ENCODE data around the gene STAB1.
A peak's percentile ranks its signal among the peaks of the same experiment; 100 is the strongest.

Gene STAB1

DNA sequence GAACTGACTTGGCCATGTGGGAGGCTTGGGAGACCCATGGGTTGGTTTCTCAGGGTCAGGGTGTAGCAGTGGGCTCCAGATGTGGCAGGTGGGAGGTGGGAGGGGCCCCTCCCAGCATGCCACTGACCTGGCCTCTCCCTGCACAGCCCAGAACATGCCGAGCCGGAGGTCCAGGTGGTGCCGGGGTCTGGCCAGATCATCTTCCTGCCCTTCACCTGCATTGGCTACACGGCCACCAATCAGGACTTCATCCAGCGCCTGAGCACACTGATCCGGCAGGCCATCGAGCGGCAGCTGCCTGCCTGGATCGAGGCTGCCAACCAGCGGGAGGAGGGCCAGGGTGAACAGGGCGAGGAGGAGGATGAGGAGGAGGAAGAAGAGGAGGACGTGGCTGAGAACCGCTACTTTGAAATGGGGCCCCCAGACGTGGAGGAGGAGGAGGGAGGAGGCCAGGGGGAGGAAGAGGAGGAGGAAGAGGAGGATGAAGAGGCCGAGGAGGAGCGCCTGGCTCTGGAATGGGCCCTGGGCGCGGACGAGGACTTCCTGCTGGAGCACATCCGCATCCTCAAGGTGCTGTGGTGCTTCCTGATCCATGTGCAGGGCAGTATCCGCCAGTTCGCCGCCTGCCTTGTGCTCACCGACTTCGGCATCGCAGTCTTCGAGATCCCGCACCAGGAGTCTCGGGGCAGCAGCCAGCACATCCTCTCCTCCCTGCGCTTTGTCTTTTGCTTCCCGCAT lies 7.9 kb upstream of the STAB1 start:
- DNase-seq (ENCODE audit: low spot score) = no peak

GRCh38 chr3:52487788-52488691 lies 7.1 kb upstream of the STAB1 start:
- no peak for DNase-seq (ENCODE audit: low spot score)

- DNase-seq (ENCODE audit: low spot score) = no peak
These were observed 6.4 kb upstream of the STAB1 start for GRCh38 chr3:52488746-52489145.

DNA sequence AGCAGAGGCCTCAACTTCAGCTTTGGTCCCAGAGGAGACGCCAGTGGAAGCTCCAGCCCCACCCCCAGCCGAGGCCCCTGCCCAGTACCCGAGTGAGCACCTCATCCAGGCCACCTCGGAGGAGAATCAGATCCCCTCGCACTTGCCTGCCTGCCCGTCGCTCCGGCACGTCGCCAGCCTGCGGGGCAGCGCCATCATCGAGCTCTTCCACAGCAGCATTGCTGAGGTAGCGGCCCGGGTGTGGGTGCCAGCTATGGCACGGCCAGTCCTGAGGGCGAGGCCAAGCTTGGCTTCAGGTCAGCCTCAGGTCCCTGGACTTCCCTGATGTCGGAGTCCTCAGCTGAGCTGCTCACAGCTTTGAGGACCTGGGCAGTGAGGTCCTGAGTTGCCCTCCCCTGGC lies 5.7 kb upstream of the STAB1 start:
- DNase-seq (ENCODE audit: low spot score) = no peak

- no peak for DNase-seq (ENCODE audit: low spot score)
These were observed 4.9 kb upstream of the STAB1 start for GRCh38 chr3:52490035-52490938.

DNA sequence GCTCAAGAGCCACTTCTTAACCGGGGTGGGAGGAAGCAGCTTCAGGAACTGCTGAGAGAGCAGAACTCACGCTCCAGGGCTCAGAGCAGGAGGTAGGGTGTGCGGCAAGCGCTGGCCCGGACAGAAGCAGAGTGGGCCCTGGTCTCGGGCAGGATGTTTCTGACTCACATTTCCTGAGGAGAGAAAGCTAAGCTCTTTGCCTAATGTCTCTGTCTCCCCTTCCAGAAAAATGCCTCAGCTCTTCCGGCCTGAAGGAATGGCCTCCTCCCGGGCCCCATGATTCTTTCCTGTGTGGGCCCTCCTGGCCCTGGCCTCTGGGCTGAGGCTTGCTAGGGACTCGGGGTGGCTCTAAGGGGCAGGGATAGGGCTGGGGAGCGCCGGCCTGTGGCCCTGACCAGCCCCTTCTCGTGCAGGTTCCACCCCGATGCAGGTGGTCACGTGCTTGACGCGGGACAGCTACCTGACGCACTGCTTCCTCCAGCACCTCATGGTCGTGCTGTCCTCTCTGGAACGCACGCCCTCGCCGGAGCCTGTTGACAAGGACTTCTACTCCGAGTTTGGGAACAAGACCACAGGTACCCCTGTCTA lies 4.1 kb upstream of the STAB1 start:
- DNase-seq (ENCODE audit: low spot score) = peak; percentile 23

- DNase-seq (ENCODE audit: low spot score) = no peak
These were observed 3.1 kb upstream of the STAB1 start for GRCh38 chr3:52492059-52492458.

DNA sequence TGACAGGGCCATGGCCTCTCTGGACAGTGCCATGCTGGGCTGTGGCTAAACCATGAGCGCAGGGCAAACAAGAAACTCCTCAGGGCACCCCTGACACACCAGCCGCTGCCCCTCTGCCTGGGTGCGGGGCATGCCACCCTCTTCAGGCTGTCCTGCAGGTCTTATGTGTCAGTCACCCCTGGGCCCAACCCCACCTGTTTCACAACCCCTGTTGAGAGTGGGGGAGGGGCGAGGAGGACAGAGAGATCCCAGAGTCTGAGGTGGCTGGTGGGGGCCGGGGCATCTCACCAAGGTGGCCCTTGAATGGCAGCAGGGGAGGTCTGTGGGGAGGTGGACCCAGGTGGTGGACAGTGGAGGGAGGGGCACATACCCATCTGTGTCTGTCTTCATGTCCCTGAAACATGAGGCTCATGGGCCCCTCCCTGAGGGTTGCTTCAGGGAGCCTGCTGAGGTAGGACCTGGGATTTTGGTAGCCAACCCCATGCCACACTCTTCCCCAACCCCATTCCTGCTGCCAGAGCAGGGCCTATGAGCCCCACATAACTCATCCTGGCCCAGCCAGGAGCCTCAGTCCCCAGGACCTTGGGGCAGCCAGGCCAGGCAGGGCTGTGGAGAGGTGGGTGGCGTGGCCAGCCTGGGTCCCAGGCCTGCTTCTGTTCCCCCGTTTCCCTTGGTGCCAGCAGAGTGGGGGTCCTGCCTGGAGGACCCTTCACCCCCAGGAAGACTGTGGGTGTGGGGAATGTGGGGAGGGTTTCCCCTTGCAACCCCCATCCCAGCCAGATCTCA lies 1.7 kb upstream of the STAB1 start:
- no peak for DNase-seq (ENCODE audit: low spot score)

DNA sequence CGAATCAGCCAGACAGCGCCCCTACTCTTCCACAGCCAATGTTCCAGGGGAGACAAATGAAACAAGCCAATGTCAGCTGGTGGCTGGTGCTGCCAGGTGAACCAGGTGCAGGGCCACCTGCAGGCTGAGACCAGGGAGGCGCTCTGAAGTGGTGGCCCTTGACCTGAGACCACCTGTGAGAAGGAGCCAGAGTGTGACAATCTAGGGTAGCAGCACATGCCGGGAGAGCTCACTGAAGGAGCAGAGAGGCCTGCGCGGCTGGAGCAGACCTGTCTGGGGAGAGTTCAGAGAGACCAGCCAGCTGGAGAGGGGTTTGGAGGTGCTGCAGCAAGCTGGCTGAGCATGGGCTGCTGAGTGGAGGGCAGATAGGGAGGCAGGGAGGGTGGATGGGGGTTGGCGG lies 693 bp upstream of the STAB1 start:
- no peak for DNase-seq (ENCODE audit: low spot score)

- no peak for DNase-seq (ENCODE audit: low spot score)
These were observed 852 bp downstream of the STAB1 start for GRCh38 chr3:52495777-52496602.

DNA sequence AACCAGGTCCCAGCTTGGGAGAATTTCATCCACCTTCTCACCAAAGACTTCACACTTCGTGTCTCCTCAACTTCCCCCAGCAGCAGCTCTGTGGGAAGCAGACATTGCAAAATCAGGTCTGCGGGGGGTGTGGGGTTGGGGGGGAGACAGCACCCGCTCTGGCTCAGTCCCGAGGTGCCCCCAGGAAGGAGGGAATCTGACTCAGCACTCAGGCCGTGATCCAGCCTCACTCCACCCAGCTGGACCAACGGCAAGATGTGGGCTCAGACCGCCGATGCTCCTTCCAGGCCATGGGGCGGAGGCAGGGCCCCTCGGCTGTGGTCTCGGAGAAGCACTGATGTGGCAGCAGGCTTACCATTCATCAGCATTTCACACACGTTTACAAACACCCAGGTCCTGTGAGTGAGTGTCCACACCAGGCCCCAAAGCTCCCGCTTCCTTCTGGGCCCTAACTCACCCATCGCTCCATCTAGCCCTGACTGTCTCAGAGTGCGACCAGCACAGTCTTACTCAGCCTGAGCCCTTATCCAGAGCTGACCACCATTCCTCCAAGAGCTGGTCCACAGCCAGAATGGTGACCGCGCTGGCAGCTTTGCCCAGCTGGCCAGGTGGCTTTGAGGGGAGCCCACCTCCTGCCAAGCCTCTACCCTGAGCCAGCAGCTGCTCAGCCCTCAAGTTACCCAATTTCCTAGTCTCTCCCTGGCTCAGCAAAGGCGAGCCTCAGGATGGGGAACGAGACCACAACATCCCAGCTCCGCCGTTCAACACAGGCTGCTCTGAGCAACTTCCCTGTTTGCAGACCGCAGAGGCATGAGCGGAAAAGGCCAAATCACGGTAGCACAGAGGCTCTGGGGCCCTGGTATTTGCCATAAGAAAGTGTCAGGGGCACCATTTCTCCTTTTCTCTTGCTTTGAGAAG lies 3.3 kb downstream of the STAB1 start:
- DNase-seq (ENCODE audit: low spot score) = peak; percentile 66

- DNase-seq (ENCODE audit: low spot score) = no peak
These were observed 5.9 kb downstream of the STAB1 start for GRCh38 chr3:52501046-52501445.

DNA sequence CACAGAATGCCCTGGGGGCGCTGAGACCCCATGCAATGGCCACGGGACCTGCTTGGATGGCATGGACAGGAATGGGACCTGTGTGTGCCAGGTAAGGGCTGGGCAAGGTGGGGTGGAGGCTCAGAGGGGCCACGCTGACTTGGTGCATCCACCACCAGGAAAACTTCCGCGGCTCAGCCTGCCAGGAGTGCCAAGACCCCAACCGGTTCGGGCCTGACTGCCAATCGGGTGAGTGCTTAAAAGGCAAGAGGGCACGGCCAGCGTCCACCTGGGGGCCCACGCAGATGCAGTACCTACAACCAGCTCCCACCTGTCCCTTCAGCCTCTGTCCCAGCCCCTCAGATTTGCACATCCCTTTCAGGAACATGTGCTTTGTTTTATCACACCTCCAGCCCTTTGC lies 6.9 kb downstream of the STAB1 start:
- no peak for DNase-seq (ENCODE audit: low spot score)

DNA sequence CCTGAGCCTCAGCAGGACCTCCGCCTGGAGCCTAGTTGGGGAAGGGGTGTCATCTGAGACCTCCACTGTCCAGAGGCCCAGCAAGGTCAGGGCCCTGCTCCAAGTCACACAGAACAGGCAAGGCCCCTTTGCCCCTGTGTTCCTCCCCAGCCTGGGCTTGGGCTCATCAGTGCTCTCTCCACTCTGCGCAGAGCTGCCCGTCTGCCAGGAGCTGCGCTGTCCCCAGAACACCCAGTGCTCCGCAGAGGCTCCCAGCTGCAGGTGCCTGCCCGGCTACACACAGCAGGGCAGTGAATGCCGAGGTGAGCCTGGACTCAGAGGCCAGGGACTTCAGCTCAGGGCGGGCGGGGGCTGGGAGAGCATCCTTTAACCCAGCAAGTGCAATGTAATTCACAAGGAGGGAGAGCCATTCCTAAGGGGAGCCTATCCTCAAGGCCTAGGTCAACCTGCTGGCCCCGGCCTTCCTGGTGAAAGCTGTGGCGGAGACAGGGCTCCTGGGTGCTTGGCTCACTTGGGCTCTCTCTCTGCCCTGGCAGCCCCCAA lies 7.7 kb downstream of the STAB1 start:
- no peak for DNase-seq (ENCODE audit: low spot score)

DNA sequence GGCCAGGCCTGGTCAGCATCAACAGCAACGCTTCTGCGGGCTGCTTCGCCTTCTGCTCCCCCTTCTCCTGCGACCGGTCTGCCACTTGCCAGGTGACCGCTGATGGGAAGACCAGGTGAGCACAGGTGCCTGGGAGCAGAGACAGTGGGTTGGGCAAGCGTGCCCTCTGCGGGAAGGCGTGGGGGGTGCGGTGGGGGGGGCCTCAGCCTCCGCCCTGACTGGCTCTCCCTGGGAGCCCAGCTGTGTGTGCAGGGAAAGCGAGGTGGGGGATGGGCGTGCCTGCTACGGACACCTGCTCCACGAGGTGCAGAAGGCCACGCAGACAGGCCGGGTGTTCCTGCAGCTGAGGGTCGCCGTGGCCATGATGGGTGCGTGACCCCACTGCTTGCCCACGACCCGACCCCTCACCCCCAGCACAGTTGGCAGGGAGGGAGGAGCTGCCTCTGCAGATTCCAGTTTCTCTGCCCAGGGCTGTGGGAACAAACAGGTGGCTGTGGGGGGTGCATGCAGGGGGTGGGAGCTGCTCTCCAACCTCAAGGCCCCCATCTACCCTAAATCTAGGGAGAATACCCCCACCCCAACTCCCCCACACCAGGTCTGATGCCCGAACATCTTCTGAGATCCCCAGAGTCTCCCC lies 8.8 kb downstream of the STAB1 start:
- no peak for DNase-seq (ENCODE audit: low spot score)

DNA sequence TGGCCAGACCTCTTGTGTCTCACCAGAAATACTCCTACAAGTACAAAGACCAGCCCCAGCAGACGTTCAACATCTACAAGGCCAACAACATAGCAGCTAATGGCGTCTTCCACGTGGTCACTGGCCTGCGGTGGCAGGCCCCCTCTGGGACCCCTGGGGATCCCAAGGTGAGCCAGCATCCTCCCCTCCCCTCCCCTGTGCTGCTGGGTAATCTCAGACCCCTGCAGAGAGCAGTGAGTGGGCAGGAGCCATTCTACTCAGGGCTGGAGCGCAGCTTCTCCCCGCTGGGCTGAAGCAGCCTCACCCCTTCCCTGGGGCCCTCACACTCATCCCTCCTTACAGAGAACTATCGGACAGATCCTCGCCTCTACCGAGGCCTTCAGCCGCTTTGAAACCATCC lies 9.8 kb downstream of the STAB1 start:
- DNase-seq (ENCODE audit: low spot score) = no peak

DNA sequence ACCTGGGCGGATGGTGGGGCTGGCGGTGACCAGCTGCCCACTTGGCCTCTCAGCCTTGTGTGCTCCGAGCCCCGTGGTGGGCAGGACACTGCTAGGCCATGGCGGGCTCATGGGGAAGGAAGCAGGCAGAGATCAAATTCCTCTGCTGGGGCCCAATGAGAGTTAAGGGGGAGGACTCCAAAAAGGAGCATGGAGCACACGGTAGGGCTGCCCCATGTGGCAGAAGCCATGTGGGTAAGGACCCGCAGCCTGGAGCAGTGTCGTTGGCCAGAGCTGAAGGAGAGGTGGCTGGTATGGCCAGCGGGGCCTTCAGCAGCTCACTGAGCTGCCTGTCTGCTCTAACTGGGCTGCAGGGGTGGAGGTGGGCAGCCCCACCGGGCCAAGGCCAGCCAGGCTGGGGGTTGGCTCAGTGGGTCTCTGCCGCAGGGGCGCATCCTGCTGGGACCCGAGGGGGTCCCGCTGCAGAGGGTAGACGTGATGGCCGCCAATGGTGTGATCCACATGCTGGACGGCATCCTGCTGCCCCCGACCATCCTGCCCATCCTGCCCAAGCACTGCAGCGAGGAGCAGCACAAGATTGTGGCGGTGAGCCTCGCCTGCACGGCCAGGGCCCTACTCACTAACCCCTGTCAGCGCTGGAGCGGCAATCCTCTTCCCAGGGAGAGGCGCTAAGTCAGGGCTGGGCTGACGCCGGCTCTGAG lies 11.3 kb downstream of the STAB1 start:
- no peak for DNase-seq (ENCODE audit: low spot score)

DNA sequence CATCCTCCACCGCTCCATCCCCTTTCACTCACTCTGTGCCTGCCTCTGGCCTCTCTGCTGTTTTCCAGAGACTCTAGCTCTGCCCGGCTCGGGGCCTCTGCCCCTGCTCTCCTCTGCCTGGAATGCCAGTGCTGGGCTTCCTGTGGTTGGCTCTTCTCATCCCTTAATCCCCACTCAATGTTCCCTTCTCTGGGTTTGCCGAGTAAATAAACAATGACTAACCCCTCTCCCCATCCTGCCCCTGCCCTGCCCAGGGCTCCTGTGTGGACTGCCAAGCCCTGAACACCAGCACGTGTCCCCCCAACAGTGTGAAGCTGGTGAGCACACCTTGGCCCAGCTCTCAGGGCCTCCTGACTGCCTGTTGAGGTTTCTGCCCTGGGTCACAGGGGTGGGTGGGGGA lies 12.2 kb downstream of the STAB1 start:
- DNase-seq (ENCODE audit: low spot score) = no peak
